ENCODE data around the gene NDUFA13.
A peak's percentile ranks its signal among the peaks of the same experiment; 100 is the strongest.

The NDUFA13 gene

GRCh38 chr19:19539698-19540063 lies 23.7 kb downstream of the NDUFA13 start:
- CTCF ChIA-PET, result interaction anchor here (0.7 to 0.9 kb wide), 2 partner anchors 104 to 673 kb away, joined by 3 to 4 read pairs; no protein-coding TSS in a partner anchor
- POLR2A ChIA-PET, result no interaction called here
- H3K4me1 ChIP-seq (ENCODE audit: control insufficient read depth, insufficient read depth, low read length), result no peaks in the 10 kb centered on the region; the same call in 1 of the 2 replicates

GRCh38 chr19:19540064-19540714 lies 24.2 kb downstream of the NDUFA13 start:
- POLR2A ChIA-PET, result no interaction called here
- CTCF ChIA-PET, result interaction anchor here (0.7 kb wide), 1 partner anchor 673 kb away, joined by 3 read pairs; no protein-coding TSS in a partner anchor
- no peaks in the 10 kb centered on the region for H3K9me3 ChIP-seq (ENCODE audit: control insufficient read depth, insufficient read depth, low read depth, low read length)
- H3K27ac ChIP-seq (ENCODE audit: extremely low read depth, low read depth, low read length), result no peak overlapping the region
- no peak overlapping the region for H3K4me3 ChIP-seq (ENCODE audit: low read depth, low read length)
- TF ChIP-seq ZSCAN30 (tag by site-specific recombination; IDR thresholded peaks at IDR 0.05), result no peak
- TF ChIP-seq ZNF544 (tag by site-specific recombination; IDR thresholded peaks at IDR 0.05), result no peak
- TF ChIP-seq KLF8 (tag by site-specific recombination; IDR thresholded peaks at IDR 0.05), result peak; percentile 49; the same call in 1 of the 2 replicates
- TF ChIP-seq ZNF148 (tag by site-specific recombination; IDR thresholded peaks at IDR 0.05; ENCODE audit: borderline replicate concordance), result no peak
- TF ChIP-seq KLF1 (tag by site-specific recombination; IDR thresholded peaks at IDR 0.05), result peak; percentile 63
- no peaks in the 10 kb centered on the region; the same call in 1 of the 2 replicates for H3K4me1 ChIP-seq (ENCODE audit: control insufficient read depth, insufficient read depth, low read length)
- H3K36me3 ChIP-seq (ENCODE audit: control insufficient read depth in 2 of 2, insufficient read depth in 1 of 2, low read length in 2 of 2), result peaks cover 0 to 5% of the 10 kb centered on the region in 2 experiments; a peak in 1 of 3 replicates

More at GRCh38 chr19:19539698-19540063, 23.7 kb downstream of the NDUFA13 start:
- Histone ChIP-seq H3K27ac (ENCODE audit: extremely low read depth, low read depth, low read length) (no peak overlapping the region), H3K4me3 (ENCODE audit: low read depth, low read length) (no peak overlapping the region), H3K36me3 (ENCODE audit: control insufficient read depth in 2 of 2, insufficient read depth in 1 of 2, low read length in 2 of 2) (peaks cover 0 to 10% of the 10 kb centered on the region in 2 experiments; a peak in 1 of 3 replicates), H3K9me3 (ENCODE audit: control insufficient read depth, insufficient read depth, low read depth, low read length) (no peaks in the 10 kb centered on the region)
- TF ChIP-seq ZNF391 (tag by site-specific recombination; IDR thresholded peaks at IDR 0.05; ENCODE audit: borderline replicate concordance, low read depth) (no peak), ZNF280C (tag by site-specific recombination; IDR thresholded peaks at IDR 0.05) (no peak), ZNF654 (tag by site-specific recombination; IDR thresholded peaks at IDR 0.05; ENCODE audit: low read depth) (no peak), PRDM10 (tag by site-specific recombination; IDR thresholded peaks at IDR 0.05) (no peak), ELK4 (IDR thresholded peaks at IDR 0.05; ENCODE audit: borderline replicate concordance, low read depth, low read length) (no peak), ZBTB1 (tag by site-specific recombination; IDR thresholded peaks at IDR 0.05) (no peak), ZNF132 (tag by site-specific recombination; IDR thresholded peaks at IDR 0.05; ENCODE audit: borderline replicate concordance) (no peak), ZNF302 (tag by site-specific recombination; IDR thresholded peaks at IDR 0.05; ENCODE audit: low read depth) (no peak), ZNF423 (tag by site-specific recombination; IDR thresholded peaks at IDR 0.05) (no peak), ZFP3 (tag by site-specific recombination; IDR thresholded peaks at IDR 0.05; ENCODE audit: low read depth) (no peak), ZBTB17 (tag by site-specific recombination; IDR thresholded peaks at IDR 0.05) (no peak), SCRT1 (tag by site-specific recombination; IDR thresholded peaks at IDR 0.05; ENCODE audit: borderline replicate concordance) (no peak), ZNF19 (tag by site-specific recombination; IDR thresholded peaks at IDR 0.05; ENCODE audit: low read depth) (no peak)
